ENCODE results near the gene SET.

Gene SET

DNA sequence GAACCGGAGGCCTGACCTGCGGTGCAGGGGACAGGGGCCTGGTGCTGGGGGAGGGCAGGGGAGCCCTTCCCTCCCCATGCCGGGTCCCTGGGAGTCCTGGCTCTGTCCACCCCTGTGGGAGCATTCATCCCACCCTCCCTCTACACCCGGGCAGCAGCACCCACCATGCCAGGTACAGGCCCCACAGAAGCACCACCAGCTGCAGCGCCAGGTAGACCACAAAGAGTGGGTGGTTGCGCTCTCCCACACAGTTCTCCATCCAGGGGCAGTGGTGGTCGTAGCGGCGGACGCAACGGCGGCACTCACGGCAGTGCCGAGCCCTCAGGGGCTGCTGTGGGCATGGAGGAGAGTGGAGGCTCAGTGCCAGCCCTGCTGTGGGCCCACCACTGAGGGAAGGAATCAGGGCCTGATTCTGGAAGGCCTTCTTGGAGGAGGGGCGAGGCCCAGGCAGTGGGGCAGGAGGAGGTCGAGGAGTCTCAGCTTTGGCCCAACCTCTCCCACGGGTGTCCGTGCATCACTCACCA is 32.5 kb downstream of the SET start:
- H3K4me3 ChIP-seq (ENCODE audit: low read length) = no peak overlapping the region
- no peak overlapping the region for H3K27ac ChIP-seq (ENCODE audit: low read depth, low read length)
- H4K5ac ChIP-seq (ENCODE audit: low read length) = no peak overlapping the region
- no peak overlapping the region for H3K9ac ChIP-seq (ENCODE audit: low read length)
- no peak overlapping the region for H3K18ac ChIP-seq (ENCODE audit: low read length)
- H3K27me3 ChIP-seq (ENCODE audit: insufficient read depth, low read length, poor library complexity) = no peaks in the 10 kb centered on the region
- no CpG with 5 or more reads among the region's 18 CpGs for WGBS (ENCODE audit: extremely low coverage, insufficient coverage, low lambda C conversion rate)
- peaks cover 2% of the 10 kb centered on the region for H3K79me1 ChIP-seq (ENCODE audit: low read length)
- no peak overlapping the region for H2AK5ac ChIP-seq (ENCODE audit: low read length)
- no peak overlapping the region for H2BK120ac ChIP-seq (ENCODE audit: low read depth, low read length)
- H2BK5ac ChIP-seq (ENCODE audit: low read length) = no peak overlapping the region
- no peak overlapping the region for H3K4me2 ChIP-seq (ENCODE audit: low read length)
- DNase-seq = no peak
- no peaks in the 10 kb centered on the region for H3K36me3 ChIP-seq (ENCODE audit: control insufficient read depth, insufficient read depth, low read length)
- H3K23ac ChIP-seq (ENCODE audit: low read length) = no peak overlapping the region
- no peaks in the 10 kb centered on the region for H3K79me2 ChIP-seq (ENCODE audit: control insufficient read depth, insufficient read depth, low read length)
- H2BK15ac ChIP-seq (replicated peaks; ENCODE audit: low read depth) = no peak overlapping the region
- H3K4ac ChIP-seq (ENCODE audit: low read depth, low read length) = no peak overlapping the region
- no peak overlapping the region for H3K56ac ChIP-seq (ENCODE audit: low read length)
- H3K4me1 ChIP-seq (ENCODE audit: control insufficient read depth, low read depth, low read length) = peaks cover 5% of the 10 kb centered on the region
- no peak overlapping the region for H4K8ac ChIP-seq (ENCODE audit: low read depth, low read length)

DNA sequence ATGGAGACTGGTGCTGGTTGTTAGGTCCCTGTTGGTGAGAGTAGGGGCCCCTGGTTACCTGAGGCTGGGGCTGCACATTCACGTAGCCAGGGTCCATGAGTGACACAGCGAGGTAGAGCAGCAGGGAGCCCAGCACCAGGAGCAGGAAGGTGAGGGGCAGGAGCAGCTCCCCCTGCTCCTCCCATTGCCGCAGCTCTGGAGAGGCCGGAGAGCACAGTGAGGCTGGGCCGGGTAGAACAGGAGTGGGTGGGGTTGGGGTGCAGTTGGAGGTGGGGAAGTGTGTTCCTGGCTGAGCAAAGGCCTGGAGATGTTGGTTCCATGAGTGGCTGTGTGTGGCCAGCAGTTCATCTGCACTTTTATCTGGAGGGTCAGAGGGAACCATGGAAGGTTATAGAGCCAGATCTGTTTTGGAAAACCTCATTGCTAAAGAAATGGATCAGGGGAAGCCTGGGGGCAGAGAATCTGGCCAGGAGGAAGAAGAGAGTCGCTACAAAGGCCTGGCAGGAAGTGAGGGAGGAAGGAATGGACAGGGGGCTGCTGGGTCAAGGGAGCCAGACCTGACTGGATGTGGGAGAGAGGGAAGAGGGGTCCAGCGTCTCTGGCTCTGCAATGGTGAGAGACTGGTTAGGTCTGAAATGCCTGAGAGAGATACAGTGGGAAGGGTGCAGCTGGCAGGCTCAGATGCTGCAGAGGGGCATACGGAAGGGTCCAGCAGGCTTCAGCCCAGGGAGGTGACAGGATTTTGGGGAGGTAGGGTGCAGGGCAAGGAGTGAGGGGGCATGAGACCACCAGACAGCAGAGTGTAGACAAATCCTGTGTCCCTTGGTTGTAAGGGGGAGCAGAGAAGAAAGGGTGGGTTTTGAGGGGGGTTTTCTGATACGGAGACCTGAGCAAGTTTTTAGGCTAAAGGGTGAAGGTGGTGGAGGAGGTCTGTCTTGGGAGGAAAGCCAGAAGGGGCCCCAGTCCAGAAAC is 33.6 kb downstream of the SET start:
- Histone ChIP-seq H3K4ac (ENCODE audit: low read depth, low read length) (no peak overlapping the region), H3K18ac (ENCODE audit: low read length) (no peak overlapping the region), H3K79me2 (ENCODE audit: control insufficient read depth, insufficient read depth, low read length) (no peaks in the 10 kb centered on the region), H2AK5ac (ENCODE audit: low read length) (no peak overlapping the region), H3K27ac (ENCODE audit: low read depth, low read length) (no peak overlapping the region), H3K27me3 (ENCODE audit: insufficient read depth, low read length, poor library complexity) (no peaks in the 10 kb centered on the region), H3K56ac (ENCODE audit: low read length) (peak overlapping the region; percentile 98), H3K23ac (ENCODE audit: low read length) (no peak overlapping the region), H3K4me2 (ENCODE audit: low read length) (no peak overlapping the region), H3K79me1 (ENCODE audit: low read length) (peaks cover 2% of the 10 kb centered on the region), H4K8ac (ENCODE audit: low read depth, low read length) (no peak overlapping the region), H3K9ac (ENCODE audit: low read length) (peak overlapping the region; percentile 97), H3K4me1 (ENCODE audit: control insufficient read depth, low read depth, low read length) (peaks cover 5% of the 10 kb centered on the region), H2BK5ac (ENCODE audit: low read length) (no peak overlapping the region), H2BK120ac (ENCODE audit: low read depth, low read length) (no peak overlapping the region), H3K4me3 (ENCODE audit: low read length) (no peak overlapping the region), H3K36me3 (ENCODE audit: control insufficient read depth, insufficient read depth, low read length) (no peaks in the 10 kb centered on the region), H2BK15ac (replicated peaks; ENCODE audit: low read depth) (no peak overlapping the region), H4K5ac (ENCODE audit: low read length) (no peak overlapping the region)
- WGBS (ENCODE audit: extremely low coverage, insufficient coverage, low lambda C conversion rate) = no CpG with 5 or more reads among the region's 9 CpGs
- no peak for DNase-seq

DNA sequence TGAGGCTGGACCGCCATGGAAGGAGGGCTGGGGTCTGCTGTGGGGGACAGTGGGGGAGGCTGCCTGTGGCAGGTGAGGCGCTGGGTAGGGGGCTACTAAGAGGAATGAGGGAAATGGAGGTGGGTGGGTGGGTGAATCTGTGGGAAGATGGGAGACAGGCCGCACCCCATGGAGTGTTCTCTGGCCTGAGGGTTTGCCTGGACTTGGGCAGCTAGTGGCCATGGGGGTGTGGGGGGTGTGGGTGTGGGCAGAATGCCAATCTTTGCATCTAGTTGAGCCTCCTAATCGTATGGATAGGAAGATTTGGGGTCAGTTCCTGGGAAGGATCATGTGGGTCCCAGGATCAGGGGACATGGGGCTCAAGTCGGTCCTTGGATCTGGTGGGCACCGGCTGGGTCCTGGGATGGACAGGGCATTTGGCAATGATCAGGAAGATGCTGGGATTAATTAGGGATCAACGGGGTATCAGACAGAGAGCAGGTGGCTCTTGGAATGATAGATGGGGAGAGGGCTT is 34.4 kb downstream of the SET start:
- Histone ChIP-seq H3K56ac (ENCODE audit: low read length) (peak overlapping the region; percentile 98), H3K4me1 (ENCODE audit: control insufficient read depth, low read depth, low read length) (peaks cover 5% of the 10 kb centered on the region), H3K4ac (ENCODE audit: low read depth, low read length) (no peak overlapping the region), H2BK5ac (ENCODE audit: low read length) (no peak overlapping the region), H2AK5ac (ENCODE audit: low read length) (peak overlapping the region; percentile 90), H3K36me3 (ENCODE audit: control insufficient read depth, insufficient read depth, low read length) (no peaks in the 10 kb centered on the region), H3K18ac (ENCODE audit: low read length) (no peak overlapping the region), H3K79me2 (ENCODE audit: control insufficient read depth, insufficient read depth, low read length) (no peaks in the 10 kb centered on the region), H3K27ac (ENCODE audit: low read depth, low read length) (no peak overlapping the region), H3K79me1 (ENCODE audit: low read length) (peaks cover 2% of the 10 kb centered on the region), H2BK15ac (replicated peaks; ENCODE audit: low read depth) (no peak overlapping the region), H4K8ac (ENCODE audit: low read depth, low read length) (peak overlapping the region; percentile 68), H3K4me2 (ENCODE audit: low read length) (peak overlapping the region; percentile 98), H4K5ac (ENCODE audit: low read length) (no peak overlapping the region), H3K9ac (ENCODE audit: low read length) (peak overlapping the region; percentile 97), H3K4me3 (ENCODE audit: low read length) (peak overlapping the region; percentile 91), H2BK120ac (ENCODE audit: low read depth, low read length) (no peak overlapping the region), H3K27me3 (ENCODE audit: insufficient read depth, low read length, poor library complexity) (no peaks in the 10 kb centered on the region), H3K23ac (ENCODE audit: low read length) (no peak overlapping the region)
- WGBS (ENCODE audit: extremely low coverage, insufficient coverage, low lambda C conversion rate) = no CpG with 5 or more reads among the region's 7 CpGs
- no peak for DNase-seq

DNA sequence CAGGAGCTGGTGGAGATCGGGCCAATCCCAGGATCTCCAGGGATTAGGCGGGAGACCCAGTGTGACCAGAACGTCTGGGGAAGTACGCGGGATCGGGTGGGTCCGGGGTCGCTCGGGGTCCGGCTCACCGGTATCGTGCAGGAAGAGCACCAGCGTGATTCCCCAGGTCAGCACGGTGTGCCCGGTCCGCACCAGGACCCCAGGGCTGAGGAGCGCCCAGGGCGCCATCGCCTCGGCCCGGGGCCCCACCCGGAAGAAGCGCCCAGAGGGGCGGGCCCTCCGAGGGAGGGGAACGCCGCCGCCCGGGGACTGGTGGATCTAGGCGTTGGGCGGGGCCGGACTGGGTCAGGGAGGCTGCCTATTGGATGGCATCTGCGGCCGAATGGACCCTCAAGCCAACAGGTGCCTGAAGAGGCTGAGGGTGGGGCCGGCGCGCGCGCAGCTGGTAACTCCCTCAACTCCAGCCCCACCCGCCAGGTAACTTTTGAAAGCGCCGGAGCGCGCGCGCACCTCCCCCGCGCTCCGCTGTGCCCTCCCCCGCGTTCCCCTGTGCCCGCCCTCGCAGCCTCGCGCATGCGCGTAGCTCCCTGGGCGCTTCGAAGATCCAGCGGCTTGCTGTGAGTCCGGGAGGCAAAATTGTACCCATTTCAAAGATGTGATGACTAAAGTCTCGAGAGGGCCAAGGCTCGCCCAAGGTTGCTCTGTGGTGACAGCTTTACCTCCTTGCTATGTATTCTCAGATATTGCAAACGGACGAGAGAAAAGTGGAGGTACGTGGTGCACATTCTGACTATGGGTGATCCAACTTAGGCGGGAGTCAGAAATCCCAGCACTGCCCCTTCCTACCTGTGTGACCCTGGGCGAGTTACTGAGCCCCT is 35.1 kb downstream of the SET start, which contains the start of gene ZDHHC12:
Gene ZDHHC12 (minus strand): TSS at position 262 of the 878 bp plus-strand sequence. CDS start 34 bp downstream, at position 228.
- no CpG with 5 or more reads among the region's 68 CpGs for WGBS (ENCODE audit: extremely low coverage, insufficient coverage, low lambda C conversion rate)
- H3K4me2 ChIP-seq (ENCODE audit: low read length) = peak within 1 kb of the TSS; percentile 98

DNA sequence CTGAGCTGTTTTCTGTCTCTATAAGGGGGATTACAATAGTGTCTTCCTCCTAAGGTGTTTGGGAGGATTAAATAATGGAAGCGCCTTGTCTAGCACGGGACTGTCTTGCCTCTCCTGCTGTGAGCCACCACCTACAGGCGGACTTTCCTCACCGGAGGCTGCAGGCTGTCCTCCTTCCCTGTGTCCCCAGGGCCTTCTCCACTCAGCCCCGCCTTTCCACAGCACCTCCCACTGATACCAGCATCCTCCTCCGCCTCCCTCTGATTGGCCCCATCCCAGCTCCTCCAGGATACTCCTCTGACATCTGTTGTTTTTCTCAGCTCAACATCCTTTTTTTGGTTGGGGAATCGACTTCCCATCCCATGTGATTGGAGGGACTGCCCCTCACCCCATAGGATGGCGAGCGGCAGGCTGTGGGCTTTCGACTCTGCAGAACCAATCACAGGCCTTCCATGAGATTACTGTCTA is 35.8 kb downstream of the SET start:
- Histone ChIP-seq H3K23ac (ENCODE audit: low read length) (no peak overlapping the region), H2BK120ac (ENCODE audit: low read depth, low read length) (no peak overlapping the region), H3K4me2 (ENCODE audit: low read length) (peak overlapping the region; percentile 6), H4K5ac (ENCODE audit: low read length) (peak overlapping the region; percentile 81), H2AK5ac (ENCODE audit: low read length) (no peak overlapping the region), H3K27me3 (ENCODE audit: insufficient read depth, low read length, poor library complexity) (no peaks in the 10 kb centered on the region), H3K27ac (ENCODE audit: low read depth, low read length) (peak overlapping the region; percentile 17), H3K79me1 (ENCODE audit: low read length) (peaks cover 2% of the 10 kb centered on the region), H3K36me3 (ENCODE audit: control insufficient read depth, insufficient read depth, low read length) (no peaks in the 10 kb centered on the region), H4K8ac (ENCODE audit: low read depth, low read length) (no peak overlapping the region), H3K4me1 (ENCODE audit: control insufficient read depth, low read depth, low read length) (peaks cover 5% of the 10 kb centered on the region), H3K9ac (ENCODE audit: low read length) (peak overlapping the region; percentile 25), H3K79me2 (ENCODE audit: control insufficient read depth, insufficient read depth, low read length) (no peaks in the 10 kb centered on the region), H3K18ac (ENCODE audit: low read length) (no peak overlapping the region), H3K4me3 (ENCODE audit: low read length) (peak overlapping the region; percentile 2), H2BK15ac (replicated peaks; ENCODE audit: low read depth) (no peak overlapping the region), H2BK5ac (ENCODE audit: low read length) (no peak overlapping the region), H3K4ac (ENCODE audit: low read depth, low read length) (no peak overlapping the region), H3K56ac (ENCODE audit: low read length) (peak overlapping the region; percentile 17)
- DNase-seq = peak; percentile 96
- no CpG with 5 or more reads among the region's 10 CpGs for WGBS (ENCODE audit: extremely low coverage, insufficient coverage, low lambda C conversion rate)

More for the DNA sequence above, 35.1 kb downstream of the SET start, which contains the start of gene ZDHHC12:
- no peaks in the 10 kb centered on the region for H3K36me3 ChIP-seq (ENCODE audit: control insufficient read depth, insufficient read depth, low read length)
- H2BK5ac ChIP-seq (ENCODE audit: low read length) = no peak within 1 kb of the TSS
- H3K27me3 ChIP-seq (ENCODE audit: insufficient read depth, low read length, poor library complexity) = no peaks in the 10 kb centered on the region
- H3K79me2 ChIP-seq (ENCODE audit: control insufficient read depth, insufficient read depth, low read length) = no peaks in the 10 kb centered on the region
- peak within 1 kb of the TSS; percentile 68 for H4K8ac ChIP-seq (ENCODE audit: low read depth, low read length)
- H4K5ac ChIP-seq (ENCODE audit: low read length) = peak within 1 kb of the TSS; percentile 73
- H3K56ac ChIP-seq (ENCODE audit: low read length) = peak within 1 kb of the TSS; percentile 98
- peak within 1 kb of the TSS; percentile 90 for H2AK5ac ChIP-seq (ENCODE audit: low read length)
- no peak within 1 kb of the TSS for H3K23ac ChIP-seq (ENCODE audit: low read length)
- no peak within 1 kb of the TSS for H2BK15ac ChIP-seq (replicated peaks; ENCODE audit: low read depth)
- peak within 1 kb of the TSS; percentile 97 for H3K9ac ChIP-seq (ENCODE audit: low read length)
- H3K4me1 ChIP-seq (ENCODE audit: control insufficient read depth, low read depth, low read length) = peaks cover 5% of the 10 kb centered on the region
- H3K4ac ChIP-seq (ENCODE audit: low read depth, low read length) = no peak within 1 kb of the TSS
- peak; percentile 99 for DNase-seq
- no peak within 1 kb of the TSS for H2BK120ac ChIP-seq (ENCODE audit: low read depth, low read length)
- H3K27ac ChIP-seq (ENCODE audit: low read depth, low read length) = peak within 1 kb of the TSS; percentile 17
- peak within 1 kb of the TSS; percentile 91 for H3K4me3 ChIP-seq (ENCODE audit: low read length)
- H3K18ac ChIP-seq (ENCODE audit: low read length) = peak within 1 kb of the TSS; percentile 22
- H3K79me1 ChIP-seq (ENCODE audit: low read length) = peaks cover 2% of the 10 kb centered on the region

Data from mesendoderm (in vitro differentiated cells).